Liver (tissue), 9 donors: ENCODE data around the gene SYNDIG1. TPM values are rescaled to one million over a fixed set of nuclear protein-coding genes. Genes with fewer than 3 reads are reported as not detected.

ENCODE experiments used
- DNase-seq: peaks from one replicate; pipeline ENCODE4 v3.0.0-alpha.2; 2017; ENCODE audit warnings: low spot score
- H3K27ac ChIP-seq, 2 donors: one replicate each; pipeline ENCODE4 v1.7.0; 2013; ENCODE audit warnings: inconsistent platforms in 2 of 2, low read length in 2 of 2, control low read depth in 1 of 2, low read depth in 1 of 2, mild to moderate bottlenecking in 1 of 2
- H3K27me3 ChIP-seq, 4 donors: one replicate each; pipeline versions ENCODE4 v1.6.1 to v1.7.0; 2013; ENCODE audit warnings: low read length in 3 of 4, inconsistent platforms in 1 of 4, mild to moderate bottlenecking in 1 of 4, moderate library complexity in 1 of 4; ENCODE audit not compliant: control insufficient read depth in 4 of 4, insufficient read depth in 4 of 4
- H3K36me3 ChIP-seq, 4 donors: one replicate each; pipeline versions ENCODE4 v1.6.1 to v1.7.0; 2013; ENCODE audit warnings: low read length in 3 of 4, mild to moderate bottlenecking in 3 of 4, low read depth in 1 of 4, moderate library complexity in 1 of 4; ENCODE audit not compliant: control insufficient read depth in 4 of 4, insufficient read depth in 3 of 4
- H3K4me1 ChIP-seq, 4 donors: one replicate each; pipeline versions ENCODE4 v1.6.1 to v1.7.0; 2013; ENCODE audit warnings: low read length in 3 of 4, mild to moderate bottlenecking in 3 of 4, moderate library complexity in 1 of 4; ENCODE audit not compliant: control insufficient read depth in 4 of 4, insufficient read depth in 4 of 4
- H3K4me3 ChIP-seq, 3 donors: one replicate each; pipeline versions ENCODE4 v1.6.1 to v1.7.0; 2013; ENCODE audit warnings: low read length in 3 of 3, control low read depth in 1 of 3, low read depth in 1 of 3, mild to moderate bottlenecking in 1 of 3
- H3K9ac ChIP-seq, 2 donors: one replicate each; pipeline ENCODE4 v1.7.0; 2013; ENCODE audit warnings: low read length in 2 of 2, mild to moderate bottlenecking in 2 of 2, moderate library complexity in 2 of 2, control low read depth in 1 of 2, low read depth in 1 of 2
- H3K9me3 ChIP-seq, 4 donors: one replicate each; pipeline versions ENCODE4 v1.6.1 to v1.7.0; 2013; ENCODE audit warnings: low read length in 3 of 4; ENCODE audit not compliant: control insufficient read depth in 4 of 4
- ATF3 ChIP-seq: IDR thresholded peaks from 2 replicates; pipeline ENCODE4 v1.6.1; 2016; ENCODE audit warnings: antibody characterized with exemption
- EGR1 ChIP-seq, 2 donors: IDR thresholded peaks; 2 replicates each; pipeline ENCODE4 v1.6.1; 2016 to 2018; ENCODE audit warnings: antibody characterized with exemption in 2 of 2, low read depth in 2 of 2
- FOXA1 ChIP-seq: IDR thresholded peaks from 2 replicates; pipeline ENCODE4 v1.6.1; 2016; ENCODE audit warnings: antibody characterized with exemption
- FOXA2 ChIP-seq: IDR thresholded peaks from 2 replicates; pipeline ENCODE4 v1.6.1; 2016; ENCODE audit warnings: antibody characterized with exemption
- GABPA ChIP-seq, 2 donors: IDR thresholded peaks in 1 of 2; conservative IDR thresholded peaks in 1 of 2; 2 replicates each; pipeline ENCODE4 v1.6.1; 2016; ENCODE audit warnings: antibody characterized with exemption in 2 of 2, mild to moderate bottlenecking in 1 of 2, moderate library complexity in 1 of 2
- HNF4A ChIP-seq, 2 donors: conservative IDR thresholded peaks; 2 replicates each; pipeline ENCODE4 v1.6.1; 2016; ENCODE audit warnings: antibody characterized with exemption in 2 of 2, mild to moderate bottlenecking in 2 of 2
- HNF4G ChIP-seq: IDR thresholded peaks from 2 replicates; pipeline ENCODE4 v1.6.1; 2016; ENCODE audit warnings: antibody characterized with exemption
- JUND ChIP-seq, 2 donors: IDR thresholded peaks; 2 replicates each; pipeline ENCODE4 v1.6.1; 2016; ENCODE audit warnings: antibody characterized with exemption in 2 of 2
- NR2F2 ChIP-seq: IDR thresholded peaks from 2 replicates; pipeline ENCODE4 v1.6.1; 2016; ENCODE audit warnings: antibody characterized with exemption
- RAD21 ChIP-seq, 2 donors: IDR thresholded peaks; 2 replicates each; pipeline ENCODE4 v1.6.1; 2016; ENCODE audit warnings: antibody characterized with exemption in 2 of 2, mild to moderate bottlenecking in 2 of 2
- RXRA ChIP-seq, 2 donors: IDR thresholded peaks; 2 replicates each; pipeline ENCODE4 v1.6.1; 2017 to 2018; ENCODE audit warnings: antibody characterized with exemption in 2 of 2, mild to moderate bottlenecking in 1 of 2
- SP1 ChIP-seq: IDR thresholded peaks from 2 replicates; pipeline ENCODE4 v1.6.1; 2018; ENCODE audit warnings: antibody characterized with exemption, mild to moderate bottlenecking
- TAF1 ChIP-seq: conservative IDR thresholded peaks from 2 replicates; pipeline ENCODE4 v1.6.1; 2016; ENCODE audit warnings: antibody characterized with exemption, mild to moderate bottlenecking
- YY1 ChIP-seq: IDR thresholded peaks from 2 replicates; pipeline ENCODE4 v1.6.1; 2016; ENCODE audit warnings: antibody characterized with exemption, mild to moderate bottlenecking
- WGBS: extraction: QIAGEN DNeasy Blood & Tissue Kit; methylation state at CpG from one replicate; pipeline ENCODE4 v1.1.7; 2013; 5-methylcytosine and 5-hydroxymethylcytosine counted together
- polyA plus RNA-seq, 2 donors: library from polyadenylated mRNA; stranded (reverse) in 1 of 2; unstranded in 1 of 2; fragments of 200-250 nt in 1 of 2; fragments of >200 nt in 1 of 2; fragmentation: Nextera tagmentation in 1 of 2; extraction: Ambion mirVana in 1 of 2; gene quantifications; one replicate each; pipeline versions ENCODE4 v1.2.1 to v1.2.3, GENCODE V29; 2013 to 2015
- total RNA-seq, 2 donors: library from RNA; depleted of rRNA; stranded (reverse); fragments of >200 nt; gene quantifications; one replicate each; pipeline ENCODE4 v1.2.3, GENCODE V29; 2014
- TF ChIP-seq, protein P1 (sequence below): IDR thresholded peaks from 2 replicates; pipeline ENCODE4 v1.6.1; 2016; ENCODE audit warnings: antibody characterized with exemption
- TF ChIP-seq, protein P2 (sequence below): IDR thresholded peaks from 2 replicates; pipeline ENCODE4 v1.6.1; 2016; ENCODE audit warnings: antibody characterized with exemption, mild to moderate bottlenecking
- TF ChIP-seq, protein P3 (sequence below): IDR thresholded peaks from 2 replicates; pipeline ENCODE4 v1.6.1; 2016; ENCODE audit warnings: antibody characterized with exemption
- TF ChIP-seq, protein P4 (sequence below): fragments of 150-350 bp; IDR thresholded peaks from 2 replicates; pipeline ENCODE4 v1.5.1; 2017; ENCODE audit warnings: improper control_type of control experiment, low read depth, low read length; ENCODE audit not compliant: missing input control
- donor health status: healthy.
- donor health status: healthy.
- donor health status: healthy.
- donor health status: healthy.
- donor health status: healthy.

Gene SYNDIG1
- total and polyA plus RNA-seq, 4 donors = 0.05 to 0.08 TPM; not detected in 2

DNA sequence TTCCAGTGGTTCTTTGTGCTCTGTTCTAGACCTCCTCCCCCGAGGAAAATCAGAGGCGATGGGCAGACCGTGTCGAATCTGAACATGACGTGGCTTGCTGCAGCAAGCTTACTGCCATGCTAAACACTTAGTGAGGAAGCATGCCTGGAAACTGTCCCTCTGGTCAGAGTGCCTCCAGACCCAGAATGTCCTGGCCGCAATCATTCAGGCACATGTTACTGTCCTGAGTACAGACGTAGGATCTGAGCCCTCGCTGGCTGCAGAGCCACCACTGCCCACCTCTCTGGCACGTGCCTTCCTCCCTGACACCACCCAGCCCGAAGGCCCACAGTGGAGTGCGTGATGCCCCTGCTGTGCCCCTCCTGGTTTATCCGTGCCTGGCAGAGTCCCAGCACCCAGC is 163.6 kb downstream of the SYNDIG1 start:
- TF ChIP-seq FOXA2 (no peak), FOXA1 (no peak), YY1 (no peak), HNF4A (conservative IDR thresholded peaks at IDR 0.05) (no peak), JUND (IDR thresholded peaks at IDR 0.05) (no peak)
- TF ChIP-seq, protein P1, sequence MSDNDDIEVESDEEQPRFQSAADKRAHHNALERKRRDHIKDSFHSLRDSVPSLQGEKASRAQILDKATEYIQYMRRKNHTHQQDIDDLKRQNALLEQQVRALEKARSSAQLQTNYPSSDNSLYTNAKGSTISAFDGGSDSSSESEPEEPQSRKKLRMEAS = no peak
- Histone ChIP-seq H3K4me3 (no peak overlapping the region), H3K4me1 (no peaks in the 10 kb centered on the region), H3K36me3 (no peaks in the 10 kb centered on the region), H3K9me3 (no peaks in the 10 kb centered on the region), H3K27me3 (peaks cover 0 to 3% (median 0%) of the 10 kb centered on the region in 4 donors), H3K9ac (no peak overlapping the region), H3K27ac (no peak overlapping the region)
- WGBS = 82% methylated on average over 12 of the region's 12 CpGs
- DNase-seq = no peak

DNA sequence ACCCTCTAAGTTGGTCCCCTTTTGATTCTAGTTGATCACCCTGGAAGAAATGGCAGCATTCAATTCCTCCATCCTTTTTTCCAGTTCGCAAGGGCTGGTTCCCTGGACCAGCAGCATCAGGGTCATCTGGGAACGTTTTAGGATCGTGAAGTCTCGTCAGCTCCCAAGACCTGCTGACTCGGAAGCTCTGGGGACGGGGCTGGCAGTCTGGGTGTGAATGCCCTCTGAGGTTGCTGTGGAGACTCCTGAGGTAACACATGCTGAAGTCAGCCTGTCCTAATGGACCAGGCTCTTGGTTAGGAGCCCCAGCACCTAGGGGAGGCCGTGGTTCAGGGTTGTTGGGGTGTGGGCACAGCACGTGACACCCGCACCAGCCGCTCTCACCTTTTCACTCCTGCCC is 164.1 kb downstream of the SYNDIG1 start:
- Histone ChIP-seq H3K36me3 (no peaks in the 10 kb centered on the region), H3K9me3 (no peaks in the 10 kb centered on the region), H3K27ac (no peak overlapping the region), H3K27me3 (peaks cover 0 to 3% (median 0%) of the 10 kb centered on the region in 4 donors), H3K9ac (no peak overlapping the region), H3K4me3 (no peak overlapping the region), H3K4me1 (no peaks in the 10 kb centered on the region)
- no peak for DNase-seq
- TF ChIP-seq ATF3 = no peak
- TF ChIP-seq, protein P2, sequence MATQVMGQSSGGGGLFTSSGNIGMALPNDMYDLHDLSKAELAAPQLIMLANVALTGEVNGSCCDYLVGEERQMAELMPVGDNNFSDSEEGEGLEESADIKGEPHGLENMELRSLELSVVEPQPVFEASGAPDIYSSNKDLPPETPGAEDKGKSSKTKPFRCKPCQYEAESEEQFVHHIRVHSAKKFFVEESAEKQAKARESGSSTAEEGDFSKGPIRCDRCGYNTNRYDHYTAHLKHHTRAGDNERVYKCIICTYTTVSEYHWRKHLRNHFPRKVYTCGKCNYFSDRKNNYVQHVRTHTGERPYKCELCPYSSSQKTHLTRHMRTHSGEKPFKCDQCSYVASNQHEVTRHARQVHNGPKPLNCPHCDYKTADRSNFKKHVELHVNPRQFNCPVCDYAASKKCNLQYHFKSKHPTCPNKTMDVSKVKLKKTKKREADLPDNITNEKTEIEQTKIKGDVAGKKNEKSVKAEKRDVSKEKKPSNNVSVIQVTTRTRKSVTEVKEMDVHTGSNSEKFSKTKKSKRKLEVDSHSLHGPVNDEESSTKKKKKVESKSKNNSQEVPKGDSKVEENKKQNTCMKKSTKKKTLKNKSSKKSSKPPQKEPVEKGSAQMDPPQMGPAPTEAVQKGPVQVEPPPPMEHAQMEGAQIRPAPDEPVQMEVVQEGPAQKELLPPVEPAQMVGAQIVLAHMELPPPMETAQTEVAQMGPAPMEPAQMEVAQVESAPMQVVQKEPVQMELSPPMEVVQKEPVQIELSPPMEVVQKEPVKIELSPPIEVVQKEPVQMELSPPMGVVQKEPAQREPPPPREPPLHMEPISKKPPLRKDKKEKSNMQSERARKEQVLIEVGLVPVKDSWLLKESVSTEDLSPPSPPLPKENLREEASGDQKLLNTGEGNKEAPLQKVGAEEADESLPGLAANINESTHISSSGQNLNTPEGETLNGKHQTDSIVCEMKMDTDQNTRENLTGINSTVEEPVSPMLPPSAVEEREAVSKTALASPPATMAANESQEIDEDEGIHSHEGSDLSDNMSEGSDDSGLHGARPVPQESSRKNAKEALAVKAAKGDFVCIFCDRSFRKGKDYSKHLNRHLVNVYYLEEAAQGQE = no peak
- TF ChIP-seq NR2F2 = no peak
- TF ChIP-seq, protein P3, sequence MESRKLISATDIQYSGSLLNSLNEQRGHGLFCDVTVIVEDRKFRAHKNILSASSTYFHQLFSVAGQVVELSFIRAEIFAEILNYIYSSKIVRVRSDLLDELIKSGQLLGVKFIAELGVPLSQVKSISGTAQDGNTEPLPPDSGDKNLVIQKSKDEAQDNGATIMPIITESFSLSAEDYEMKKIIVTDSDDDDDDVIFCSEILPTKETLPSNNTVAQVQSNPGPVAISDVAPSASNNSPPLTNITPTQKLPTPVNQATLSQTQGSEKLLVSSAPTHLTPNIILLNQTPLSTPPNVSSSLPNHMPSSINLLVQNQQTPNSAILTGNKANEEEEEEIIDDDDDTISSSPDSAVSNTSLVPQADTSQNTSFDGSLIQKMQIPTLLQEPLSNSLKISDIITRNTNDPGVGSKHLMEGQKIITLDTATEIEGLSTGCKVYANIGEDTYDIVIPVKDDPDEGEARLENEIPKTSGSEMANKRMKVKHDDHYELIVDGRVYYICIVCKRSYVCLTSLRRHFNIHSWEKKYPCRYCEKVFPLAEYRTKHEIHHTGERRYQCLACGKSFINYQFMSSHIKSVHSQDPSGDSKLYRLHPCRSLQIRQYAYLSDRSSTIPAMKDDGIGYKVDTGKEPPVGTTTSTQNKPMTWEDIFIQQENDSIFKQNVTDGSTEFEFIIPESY = no peak
- TF ChIP-seq YY1 = no peak
- TF ChIP-seq, protein P1 = no peak
- no peak for TF ChIP-seq RAD21 (IDR thresholded peaks at IDR 0.05)
- no peak for TF ChIP-seq HNF4A (conservative IDR thresholded peaks at IDR 0.05)
- TF ChIP-seq FOXA1 = no peak
- TF ChIP-seq TAF1 = no peak
- no peak for TF ChIP-seq HNF4G
- TF ChIP-seq, protein P4, sequence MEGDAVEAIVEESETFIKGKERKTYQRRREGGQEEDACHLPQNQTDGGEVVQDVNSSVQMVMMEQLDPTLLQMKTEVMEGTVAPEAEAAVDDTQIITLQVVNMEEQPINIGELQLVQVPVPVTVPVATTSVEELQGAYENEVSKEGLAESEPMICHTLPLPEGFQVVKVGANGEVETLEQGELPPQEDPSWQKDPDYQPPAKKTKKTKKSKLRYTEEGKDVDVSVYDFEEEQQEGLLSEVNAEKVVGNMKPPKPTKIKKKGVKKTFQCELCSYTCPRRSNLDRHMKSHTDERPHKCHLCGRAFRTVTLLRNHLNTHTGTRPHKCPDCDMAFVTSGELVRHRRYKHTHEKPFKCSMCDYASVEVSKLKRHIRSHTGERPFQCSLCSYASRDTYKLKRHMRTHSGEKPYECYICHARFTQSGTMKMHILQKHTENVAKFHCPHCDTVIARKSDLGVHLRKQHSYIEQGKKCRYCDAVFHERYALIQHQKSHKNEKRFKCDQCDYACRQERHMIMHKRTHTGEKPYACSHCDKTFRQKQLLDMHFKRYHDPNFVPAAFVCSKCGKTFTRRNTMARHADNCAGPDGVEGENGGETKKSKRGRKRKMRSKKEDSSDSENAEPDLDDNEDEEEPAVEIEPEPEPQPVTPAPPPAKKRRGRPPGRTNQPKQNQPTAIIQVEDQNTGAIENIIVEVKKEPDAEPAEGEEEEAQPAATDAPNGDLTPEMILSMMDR = no peak
- no peak for TF ChIP-seq JUND (IDR thresholded peaks at IDR 0.05)
- TF ChIP-seq GABPA (IDR thresholded peaks at IDR 0.05 in 1 of 2, conservative IDR thresholded peaks at IDR 0.05 in 1 of 2) = no peak
- no peak for TF ChIP-seq RXRA (IDR thresholded peaks at IDR 0.05)
- TF ChIP-seq FOXA2 = no peak
- TF ChIP-seq SP1 = no peak
- no peak for TF ChIP-seq EGR1 (IDR thresholded peaks at IDR 0.05; ENCODE audit: low read depth in 2 of 2)
- WGBS = 40% methylated on average over 10 of the region's 10 CpGs
